ENCODE measurements around the gene PRTG.

GRCh38 chr15:55606214-55606613, 136.7 kb downstream of the PRTG start:
- TF ChIP-seq CTCF (IDR thresholded peaks at IDR 0.05; ENCODE audit: insufficient read depth, low read length), result no peak
- TF ChIP-seq POLR2AphosphoS5 (IDR thresholded peaks at IDR 0.05; ENCODE audit: low read depth), result no peak
- TF ChIP-seq REST (IDR thresholded peaks at IDR 0.05; ENCODE audit: insufficient replicate concordance, low read depth), result no peak
- no peak for TF ChIP-seq SPI1 (IDR thresholded peaks at IDR 0.05; ENCODE audit: borderline replicate concordance, low read depth)
- TF ChIP-seq GABPA (IDR thresholded peaks at IDR 0.05; ENCODE audit: low read depth), result no peak
